Thyroid gland (tissue), 4 donors: ENCODE data around the gene YRDC. TPM values are rescaled to one million over a fixed set of nuclear protein-coding genes. Genes with fewer than 3 reads are reported as not detected.

ENCODE experiments used
- DNase-seq, 2 donors: peaks; one replicate each; pipeline ENCODE4 v3.0.0-alpha.2; 2019
- H3K27ac ChIP-seq, 3 donors: fragments of 200-600 bp; sonication (generic); 1 replicate in 2 of 3; 2 replicates in 1 of 3; pipeline ENCODE4 v1.5.1; 2016 to 2019; ENCODE audit warnings: mild to moderate bottlenecking in 1 of 3, moderate library complexity in 1 of 3
- H3K27me3 ChIP-seq: fragments of 200-600 bp; sonication (generic); one replicate; pipeline ENCODE4 v1.5.1; 2019
- H3K36me3 ChIP-seq, 2 donors: fragments of 200-600 bp; sonication (generic); one replicate each; pipeline ENCODE4 v1.5.1; 2016 to 2019
- H3K4me1 ChIP-seq, 2 donors: fragments of 200-600 bp; sonication (generic); one replicate each; pipeline ENCODE4 v1.5.1; 2017 to 2019
- H3K4me3 ChIP-seq, 3 donors: fragments of 200-600 bp; sonication (generic); replicated peaks in 1 of 3; 1 replicate in 2 of 3; 2 replicates in 1 of 3; pipeline ENCODE4 v1.5.1; 2016; ENCODE audit warnings: mild to moderate bottlenecking in 1 of 3
- H3K9me3 ChIP-seq: fragments of 200-600 bp; sonication (generic); one replicate; pipeline ENCODE4 v1.5.1; 2017
- POLR2A ChIP-seq, 2 donors: fragments of 450-650 bp; IDR thresholded peaks; one replicate each; pipeline ENCODE4 v1.6.1; 2017; ENCODE audit warnings: antibody characterized with exemption in 2 of 2, mild to moderate bottlenecking in 2 of 2, moderate library complexity in 1 of 2
- WGBS, 2 donors: methylation state at CpG; one replicate each; pipeline ENCODE4 v1.1.5; 2017; 5-methylcytosine and 5-hydroxymethylcytosine counted together
- intact Hi-C: fragments of 100-400 bp; cut with DNase I; formaldehyde crosslinking; loops from one replicate; pipeline ENCODE4 v1.15.1; 2023
- total RNA-seq, 4 donors: library from RNA; depleted of rRNA; stranded (reverse); fragments of >200 nt; gene quantifications; one replicate each; pipeline ENCODE4 v1.2.3, GENCODE V29; 2016
- TF ChIP-seq, protein P1 (sequence below), 6 experiments: fragments of 200-600 bp in 3 of 6; fragments of 450-650 bp in 3 of 6; sonication (generic) in 3 of 6; IDR thresholded peaks; one replicate each; pipeline ENCODE4 v1.5.1; 2016 to 2019; ENCODE audit warnings: antibody characterized with exemption in 6 of 6, mild to moderate bottlenecking in 2 of 6, inconsistent platforms in 1 of 6, moderate library complexity in 1 of 6

The YRDC gene
- total RNA-seq, 4 donors from 2014 or later, result 7.1 to 15.6 (median 10.9) TPM

DNA sequence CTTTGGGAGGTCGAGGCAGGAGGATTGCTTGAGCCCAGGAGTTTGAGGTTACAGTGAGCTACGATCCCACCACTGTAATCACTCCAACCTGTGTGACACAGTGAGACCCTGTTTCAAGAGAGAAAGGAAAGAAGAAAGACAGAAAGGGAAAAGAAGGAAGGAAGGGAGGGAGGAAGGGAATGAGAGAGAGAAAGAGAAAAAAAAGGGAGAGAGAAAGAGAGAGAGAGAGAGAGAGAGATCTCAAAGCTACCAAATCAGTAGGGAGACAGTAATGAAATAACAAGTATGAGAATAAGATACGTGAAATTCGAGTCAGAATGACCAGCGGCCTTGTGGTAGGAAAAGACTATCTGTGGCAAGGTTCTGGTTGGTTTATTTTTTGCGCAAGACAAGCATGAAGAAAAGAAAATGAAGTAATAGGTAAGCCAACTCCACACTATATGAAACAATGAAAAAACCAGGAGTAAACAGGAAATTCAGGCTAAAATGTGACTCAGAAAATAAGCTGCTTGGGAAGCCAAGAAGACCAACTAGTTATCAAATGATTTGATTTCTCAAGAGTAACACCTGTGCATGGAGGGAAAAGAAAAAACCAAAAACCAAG is 42.4 kb upstream of the YRDC start:
- no peaks in the 10 kb centered on the region for H3K27me3 ChIP-seq
- no peak for DNase-seq
- intact Hi-C loops, result no loop called here
- peaks cover 0 to 5% of the 10 kb centered on the region in 2 donors for H3K36me3 ChIP-seq
- no peak overlapping the region for H3K27ac ChIP-seq
- WGBS, 2 donors, result 90 to 92% methylated on average over 6 of the region's 6 CpGs
- TF ChIP-seq, protein P1, sequence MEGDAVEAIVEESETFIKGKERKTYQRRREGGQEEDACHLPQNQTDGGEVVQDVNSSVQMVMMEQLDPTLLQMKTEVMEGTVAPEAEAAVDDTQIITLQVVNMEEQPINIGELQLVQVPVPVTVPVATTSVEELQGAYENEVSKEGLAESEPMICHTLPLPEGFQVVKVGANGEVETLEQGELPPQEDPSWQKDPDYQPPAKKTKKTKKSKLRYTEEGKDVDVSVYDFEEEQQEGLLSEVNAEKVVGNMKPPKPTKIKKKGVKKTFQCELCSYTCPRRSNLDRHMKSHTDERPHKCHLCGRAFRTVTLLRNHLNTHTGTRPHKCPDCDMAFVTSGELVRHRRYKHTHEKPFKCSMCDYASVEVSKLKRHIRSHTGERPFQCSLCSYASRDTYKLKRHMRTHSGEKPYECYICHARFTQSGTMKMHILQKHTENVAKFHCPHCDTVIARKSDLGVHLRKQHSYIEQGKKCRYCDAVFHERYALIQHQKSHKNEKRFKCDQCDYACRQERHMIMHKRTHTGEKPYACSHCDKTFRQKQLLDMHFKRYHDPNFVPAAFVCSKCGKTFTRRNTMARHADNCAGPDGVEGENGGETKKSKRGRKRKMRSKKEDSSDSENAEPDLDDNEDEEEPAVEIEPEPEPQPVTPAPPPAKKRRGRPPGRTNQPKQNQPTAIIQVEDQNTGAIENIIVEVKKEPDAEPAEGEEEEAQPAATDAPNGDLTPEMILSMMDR (IDR thresholded peaks at IDR 0.05), result no peak
- TF ChIP-seq POLR2A (IDR thresholded peaks at IDR 0.05), result no peak
- H3K4me1 ChIP-seq, result peaks cover 7 to 12% of the 10 kb centered on the region in 2 donors
- H3K4me3 ChIP-seq, result no peak overlapping the region
- no peaks in the 10 kb centered on the region for H3K9me3 ChIP-seq

DNA sequence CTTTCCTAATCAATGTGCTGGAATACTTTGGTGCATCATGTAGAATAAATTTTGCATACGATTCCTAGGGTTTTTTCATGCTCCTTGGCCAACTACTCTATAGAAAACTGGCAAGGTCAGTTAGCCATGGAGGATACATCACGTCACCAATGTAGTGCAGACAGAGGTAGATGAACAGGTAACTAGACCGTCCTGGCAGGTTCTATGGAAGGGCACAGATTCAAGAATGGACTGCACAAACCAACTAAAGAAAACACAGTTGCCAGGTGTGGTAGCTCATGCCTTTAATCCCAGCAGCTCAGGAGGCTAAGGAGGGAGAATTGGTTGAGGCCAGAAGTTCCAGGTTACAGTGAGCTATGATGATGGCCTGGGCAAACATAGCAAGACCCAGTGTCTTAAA is 41.5 kb upstream of the YRDC start:
- intact Hi-C loops, result no loop called here
- no peak for DNase-seq
- H3K4me3 ChIP-seq, result no peak overlapping the region
- peaks cover 7 to 15% of the 10 kb centered on the region in 2 donors for H3K4me1 ChIP-seq
- H3K9me3 ChIP-seq, result no peaks in the 10 kb centered on the region
- H3K36me3 ChIP-seq, result no peaks in the 10 kb centered on the region
- TF ChIP-seq POLR2A (IDR thresholded peaks at IDR 0.05), result no peak
- TF ChIP-seq, protein P1 (IDR thresholded peaks at IDR 0.05), result no peak
- 93 to 96% methylated on average over 3 of the region's 3 CpGs for WGBS, 2 donors
- no peak overlapping the region for H3K27ac ChIP-seq
- H3K27me3 ChIP-seq, result no peaks in the 10 kb centered on the region

DNA sequence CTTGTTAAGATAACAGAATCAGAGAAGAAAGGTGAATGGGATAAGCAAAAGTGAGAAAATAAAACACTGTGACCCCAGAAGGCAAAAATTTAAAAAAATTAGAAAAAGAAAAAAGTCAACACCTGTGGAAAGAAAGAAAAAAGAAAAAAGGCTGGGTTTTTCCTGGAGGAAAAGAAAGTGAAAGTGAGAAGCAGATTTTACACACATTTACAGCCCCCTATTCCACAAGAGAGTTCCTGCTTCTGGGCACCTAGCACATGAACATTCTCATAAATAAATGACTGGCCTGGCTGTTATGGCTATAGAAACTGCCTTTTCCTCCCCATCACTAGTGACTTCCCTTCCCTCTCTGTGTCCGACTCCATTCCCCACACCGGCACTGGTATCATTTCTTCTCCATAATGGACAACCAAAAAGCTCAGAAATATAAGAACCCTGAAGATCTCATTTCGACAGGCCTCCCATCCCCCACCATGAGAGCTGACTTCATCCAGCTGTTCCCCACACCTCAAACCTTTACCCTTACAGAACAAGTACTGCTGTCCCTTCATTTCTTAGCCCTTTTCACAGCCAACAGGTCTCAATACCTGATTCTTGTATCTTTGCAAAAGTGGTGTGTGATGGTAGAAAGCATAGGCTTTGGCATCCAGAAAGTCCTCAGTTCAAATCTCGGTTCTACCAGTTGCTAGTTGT is 38.8 kb upstream of the YRDC start:
- intact Hi-C loops, result no loop called here
- Histone ChIP-seq H3K4me3 (no peak overlapping the region), H3K9me3 (no peaks in the 10 kb centered on the region), H3K27ac (no peak overlapping the region), H3K27me3 (no peaks in the 10 kb centered on the region), H3K36me3 (no peaks in the 10 kb centered on the region), H3K4me1 (peaks cover 7 to 12% of the 10 kb centered on the region in 2 donors)
- no peak for DNase-seq
- no peak for TF ChIP-seq POLR2A (IDR thresholded peaks at IDR 0.05)
- TF ChIP-seq, protein P1 (IDR thresholded peaks at IDR 0.05), result no peak
- WGBS, 2 donors, result 86% methylated on average over 4 of the region's 4 CpGs

DNA sequence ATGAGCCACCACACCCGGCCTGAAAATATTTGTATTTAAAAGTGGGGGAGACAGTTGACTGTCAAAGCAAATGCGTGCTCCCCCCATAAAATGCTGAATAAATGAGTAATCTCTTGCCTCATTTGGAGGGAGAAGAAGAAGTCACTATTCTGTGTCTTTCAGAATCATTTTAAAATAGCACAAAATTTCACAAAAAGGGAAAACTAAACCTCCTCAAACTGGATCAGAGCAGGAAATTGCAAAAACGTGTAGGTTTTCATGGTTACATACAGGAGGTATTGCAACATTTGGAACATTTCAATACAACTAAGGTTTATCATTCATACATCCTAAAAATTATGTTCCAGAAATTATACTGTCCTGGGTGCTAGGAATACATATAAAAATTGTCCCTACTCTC is 37.8 kb upstream of the YRDC start:
- Histone ChIP-seq H3K9me3 (no peaks in the 10 kb centered on the region), H3K4me3 (no peak overlapping the region), H3K36me3 (no peaks in the 10 kb centered on the region), H3K27me3 (no peaks in the 10 kb centered on the region), H3K27ac (no peak overlapping the region), H3K4me1 (peaks cover 2 to 5% of the 10 kb centered on the region in 2 donors)
- DNase-seq, result no peak
- TF ChIP-seq, protein P1 (IDR thresholded peaks at IDR 0.05), result no peak
- no peak for TF ChIP-seq POLR2A (IDR thresholded peaks at IDR 0.05)
- intact Hi-C loops, result no loop called here
- 65 to 74% methylated on average over 3 of the region's 3 CpGs for WGBS, 2 donors

DNA sequence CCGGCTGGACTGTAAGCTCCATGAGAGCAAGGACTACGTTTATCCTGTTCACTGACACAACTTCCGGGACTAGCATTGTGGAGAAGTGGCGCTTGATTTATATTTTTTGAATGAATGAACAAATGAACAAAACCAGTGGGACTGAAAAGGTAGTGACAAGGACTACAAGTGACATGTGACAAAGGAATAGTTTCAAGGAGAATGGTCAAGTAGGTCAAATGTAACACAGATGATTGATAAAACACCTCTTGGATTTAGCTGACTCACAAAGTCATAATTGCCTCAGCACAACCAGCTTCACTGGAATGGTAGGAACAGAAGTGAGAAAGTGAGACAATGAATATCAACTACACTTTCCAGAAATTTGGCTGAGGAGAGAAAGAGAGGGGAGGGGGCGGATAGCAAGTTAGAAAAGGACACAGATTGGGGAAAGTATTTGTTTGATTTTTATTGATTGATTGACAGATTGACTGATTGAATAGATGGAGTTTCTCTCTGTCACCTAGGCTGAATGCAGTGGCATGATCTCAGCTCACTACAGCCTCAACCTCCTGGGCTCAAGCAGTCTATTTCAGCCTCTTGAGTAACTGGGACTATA is 37.1 kb upstream of the YRDC start:
- H3K27ac ChIP-seq, result no peak overlapping the region
- H3K9me3 ChIP-seq, result no peaks in the 10 kb centered on the region
- no peak overlapping the region for H3K4me3 ChIP-seq
- no peak for DNase-seq
- intact Hi-C loops, result no loop called here
- H3K4me1 ChIP-seq, result peaks cover 0 to 4% of the 10 kb centered on the region in 2 donors
- H3K36me3 ChIP-seq, result no peaks in the 10 kb centered on the region
- TF ChIP-seq POLR2A (IDR thresholded peaks at IDR 0.05), result no peak
- TF ChIP-seq, protein P1 (IDR thresholded peaks at IDR 0.05), result no peak
- WGBS, 2 donors, result 91 to 93% methylated on average over 5 of the region's 5 CpGs
- H3K27me3 ChIP-seq, result no peaks in the 10 kb centered on the region
